ENCODE data around the gene AGPAT4.

- no peak for TF ChIP-seq CTCF (IDR thresholded peaks at IDR 0.05; ENCODE audit: low read length)
- no peak for TF ChIP-seq EZH2phosphoT487 (IDR thresholded peaks at IDR 0.05; ENCODE audit: low read length)
- no peak for TF ChIP-seq EZH2 (optimal IDR thresholded peaks at IDR 0.05; ENCODE audit: low read depth, low read length)
Observed at GRCh38 chr6:161080263-161080970, 193.4 kb downstream of the AGPAT4 start.
